GM21526 (cell line): ENCODE results near the gene NKX2-4.
"Not testable (repeated sequence)": the region's sequence is repeated elsewhere in the genome, so short reads cannot be mapped to it uniquely, and the experiment has no call there.

Experiments
- ATAC-seq: cut with Tn5 transposase; IDR thresholded peaks from one replicate; pipeline ENCODE4 v1.9.1; 2021; ENCODE audit warnings: moderate library complexity; ENCODE audit not compliant: unreplicated experiment, low FRiP score

Gene NKX2-4

GRCh38 chr20:21397341-21398108 is at the start of gene NKX2-4:
NKX2-4 (minus strand) TSS chr20:21397526; CDS start chr20:21397399, 127 bp downstream.
- no peak for ATAC-seq

GRCh38 chr20:21437816-21438215 is 40.5 kb upstream of the NKX2-4 start:
- no peak for ATAC-seq

- ATAC-seq: no peak
Observed at GRCh38 chr20:21437248-21437647, 39.9 kb upstream of the NKX2-4 start.

- no peak for ATAC-seq
Observed at GRCh38 chr20:21436205-21436604, 38.9 kb upstream of the NKX2-4 start.

GRCh38 chr20:21435576-21435975 is 38.2 kb upstream of the NKX2-4 start:
- no peak for ATAC-seq

GRCh38 chr20:21433329-21433890 is 36.1 kb upstream of the NKX2-4 start:
- no peak for ATAC-seq

- no peak for ATAC-seq
Observed at GRCh38 chr20:21432911-21433310, 35.6 kb upstream of the NKX2-4 start.

GRCh38 chr20:21430020-21430419 is 32.7 kb upstream of the NKX2-4 start:
- no peak for ATAC-seq

- ATAC-seq: no peak
Observed at GRCh38 chr20:21424846-21425245, 27.5 kb upstream of the NKX2-4 start.

- ATAC-seq: not testable (repeated sequence)
Observed at GRCh38 chr20:21423712-21424111, 26.4 kb upstream of the NKX2-4 start.

GRCh38 chr20:21421601-21422236 is 24.4 kb upstream of the NKX2-4 start:
- no peak for ATAC-seq

- ATAC-seq: not testable (repeated sequence)
Observed at GRCh38 chr20:21419147-21419546, 21.8 kb upstream of the NKX2-4 start.

- ATAC-seq: not testable (repeated sequence)
Observed at GRCh38 chr20:21413996-21414395, 16.7 kb upstream of the NKX2-4 start.

- ATAC-seq: no peak
Observed at GRCh38 chr20:21411725-21412124, 14.4 kb upstream of the NKX2-4 start.

- no peak for ATAC-seq
Observed at GRCh38 chr20:21399005-21399475, 1.7 kb upstream of the NKX2-4 start.

- no peak for ATAC-seq
Observed at GRCh38 chr20:21398109-21399004, 1.0 kb upstream of the NKX2-4 start.

GRCh38 chr20:21396599-21397340 is 556 bp downstream of the NKX2-4 start:
- ATAC-seq: no peak

- no peak for ATAC-seq
Observed at GRCh38 chr20:21395666-21396598, 1.4 kb downstream of the NKX2-4 start.
